Measurements from ENCODE around the gene KLK4. TPM values are rescaled to one million over a fixed set of nuclear protein-coding genes. Genes with fewer than 3 reads are reported as not detected.

The KLK4 gene
- total and polyA plus RNA-seq, 2 donors, result not detected

DNA sequence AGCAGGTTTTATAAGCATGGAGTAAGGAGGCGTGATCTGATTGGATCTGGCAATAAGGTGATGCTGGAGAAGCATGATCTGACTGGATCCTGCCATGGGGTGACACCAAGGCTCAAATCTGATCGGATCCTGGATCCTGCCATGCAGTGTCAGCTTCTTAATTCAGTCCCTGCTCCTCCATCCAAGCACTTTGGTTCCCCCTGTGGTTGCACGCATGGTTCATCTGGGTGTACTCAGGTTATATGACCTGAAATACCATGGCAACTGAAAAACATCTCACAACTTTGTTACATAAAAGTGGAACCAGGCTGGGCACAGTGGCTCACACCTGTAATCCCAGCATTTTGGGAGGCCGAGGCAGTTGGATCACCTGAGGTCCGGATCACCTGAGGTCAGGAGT is 17.6 kb upstream of the KLK4 start:
- 79% methylated on average over 5 of the region's 5 CpGs for WGBS
- no peak overlapping the region for H3K27ac ChIP-seq (ENCODE audit: low read depth)
- H3K36me3 ChIP-seq (ENCODE audit: insufficient read depth), result no peaks in the 10 kb centered on the region
- no peaks in the 10 kb centered on the region for H3K4me1 ChIP-seq (ENCODE audit: insufficient read depth)
- no peak for DNase-seq (ENCODE audit: extremely low spot score)
- H3K4me3 ChIP-seq (ENCODE audit: low read depth, low read length), result no peak overlapping the region

DNA sequence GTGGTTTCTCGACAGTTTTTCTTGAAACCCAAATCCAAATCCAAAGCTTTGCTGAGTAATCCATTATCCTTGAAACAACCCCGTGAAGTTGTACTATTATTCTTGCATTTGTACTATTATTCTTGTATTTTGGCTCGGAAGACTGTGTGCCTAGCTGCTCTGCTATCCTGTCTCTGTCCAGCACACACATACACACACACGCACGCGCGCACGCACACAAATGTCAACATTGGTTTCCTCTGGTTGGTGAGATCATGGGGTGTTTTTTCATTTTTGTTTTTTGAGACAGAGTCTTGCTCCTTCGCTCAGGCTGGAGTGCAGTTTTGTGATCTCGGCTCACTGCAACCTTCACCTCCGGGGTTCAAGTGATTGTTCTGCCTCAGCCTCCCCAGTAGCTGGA is 14.9 kb upstream of the KLK4 start:
- WGBS, result 81% methylated on average over 11 of the region's 11 CpGs

DNA sequence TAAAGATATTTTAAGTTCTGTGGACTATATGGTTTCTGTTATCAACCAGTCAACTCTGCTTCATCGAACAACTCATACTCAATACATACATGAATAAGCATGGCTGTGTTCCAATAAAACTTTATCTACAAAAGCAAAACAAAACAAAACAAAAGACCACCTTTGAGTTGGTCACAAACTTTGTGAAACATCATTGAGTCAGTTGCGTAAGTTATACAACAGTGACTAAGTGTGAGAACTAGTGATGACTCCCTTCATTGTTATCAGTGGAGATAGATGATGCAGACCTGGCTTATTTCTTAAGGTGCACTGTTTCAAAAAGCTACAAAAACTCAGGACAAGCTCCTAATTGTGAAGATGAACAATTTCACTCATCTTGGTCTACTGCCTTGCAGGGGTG is 14.5 kb upstream of the KLK4 start:
- Histone ChIP-seq H3K4me1 (ENCODE audit: insufficient read depth) (no peaks in the 10 kb centered on the region), H3K36me3 (ENCODE audit: insufficient read depth) (no peaks in the 10 kb centered on the region), H3K27ac (ENCODE audit: low read depth) (no peak overlapping the region), H3K4me3 (ENCODE audit: low read depth, low read length) (no peak overlapping the region)
- DNase-seq (ENCODE audit: extremely low spot score), result no peak
- 73% methylated on average over 2 of the region's 2 CpGs for WGBS

More for the DNA sequence above, 14.9 kb upstream of the KLK4 start:
- H3K4me3 ChIP-seq (ENCODE audit: low read depth, low read length), result no peak overlapping the region
- H3K36me3 ChIP-seq (ENCODE audit: insufficient read depth), result no peaks in the 10 kb centered on the region
- H3K27ac ChIP-seq (ENCODE audit: low read depth), result no peak overlapping the region
- H3K4me1 ChIP-seq (ENCODE audit: insufficient read depth), result no peaks in the 10 kb centered on the region
- no peak for DNase-seq (ENCODE audit: extremely low spot score)

DNA sequence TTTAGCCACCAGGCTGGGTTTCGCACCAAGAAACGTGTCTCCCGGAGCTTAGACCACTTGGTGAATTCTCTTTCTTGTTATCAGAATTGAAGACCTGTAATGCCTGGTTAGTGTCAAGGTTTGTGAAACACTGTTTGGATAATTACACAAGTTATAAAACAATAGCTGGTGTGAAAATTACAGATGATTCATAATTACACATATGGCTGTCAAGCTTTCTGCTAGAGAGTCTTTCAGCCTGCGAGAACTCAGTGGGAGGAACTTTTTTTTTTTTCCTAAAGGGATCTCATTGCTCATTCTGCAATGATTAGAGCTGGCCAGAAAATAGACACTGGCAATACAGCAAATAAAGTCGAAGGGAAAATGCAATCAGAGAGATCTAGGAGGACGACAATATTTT is 13.4 kb upstream of the KLK4 start:
- no peaks in the 10 kb centered on the region for H3K36me3 ChIP-seq (ENCODE audit: insufficient read depth)
- no peak overlapping the region for H3K4me3 ChIP-seq (ENCODE audit: low read depth, low read length)
- no peak for DNase-seq (ENCODE audit: extremely low spot score)
- H3K27ac ChIP-seq (ENCODE audit: low read depth), result no peak overlapping the region
- WGBS, result 64% methylated on average over 6 of the region's 6 CpGs
- H3K4me1 ChIP-seq (ENCODE audit: insufficient read depth), result no peaks in the 10 kb centered on the region

DNA sequence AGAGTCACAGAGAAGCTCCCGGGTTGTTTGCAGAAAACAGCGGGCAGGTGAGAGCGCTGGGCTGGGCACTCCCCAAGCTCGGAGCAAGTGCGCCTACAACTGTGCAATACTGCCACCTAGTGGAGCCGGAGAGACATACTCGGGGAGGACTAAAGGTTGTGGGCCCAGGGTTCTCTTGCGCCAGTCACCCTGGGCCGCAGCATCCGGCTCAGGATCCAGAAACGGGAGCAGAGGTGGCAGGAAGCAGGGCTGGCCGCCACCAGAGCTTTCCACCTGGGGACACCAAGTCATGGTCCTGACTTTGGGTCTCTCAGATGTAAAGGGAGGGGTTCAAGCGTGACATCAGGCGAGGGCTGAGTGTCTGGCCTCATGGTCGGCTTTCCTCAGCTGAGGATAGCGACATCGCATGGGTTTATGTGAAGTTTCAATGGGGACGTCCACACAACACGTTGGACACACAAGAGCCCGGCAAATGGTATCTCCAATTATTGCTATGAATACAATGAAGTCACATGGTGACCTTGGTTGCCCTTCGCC is 11.2 kb upstream of the KLK4 start:
- Histone ChIP-seq H3K36me3 (ENCODE audit: insufficient read depth) (no peaks in the 10 kb centered on the region), H3K27ac (ENCODE audit: low read depth) (no peak overlapping the region), H3K4me3 (ENCODE audit: low read depth, low read length) (no peak overlapping the region), H3K4me1 (ENCODE audit: insufficient read depth) (no peaks in the 10 kb centered on the region)
- 29% methylated on average over 21 of the region's 21 CpGs for WGBS
- peak; percentile 31 for DNase-seq (ENCODE audit: extremely low spot score)

DNA sequence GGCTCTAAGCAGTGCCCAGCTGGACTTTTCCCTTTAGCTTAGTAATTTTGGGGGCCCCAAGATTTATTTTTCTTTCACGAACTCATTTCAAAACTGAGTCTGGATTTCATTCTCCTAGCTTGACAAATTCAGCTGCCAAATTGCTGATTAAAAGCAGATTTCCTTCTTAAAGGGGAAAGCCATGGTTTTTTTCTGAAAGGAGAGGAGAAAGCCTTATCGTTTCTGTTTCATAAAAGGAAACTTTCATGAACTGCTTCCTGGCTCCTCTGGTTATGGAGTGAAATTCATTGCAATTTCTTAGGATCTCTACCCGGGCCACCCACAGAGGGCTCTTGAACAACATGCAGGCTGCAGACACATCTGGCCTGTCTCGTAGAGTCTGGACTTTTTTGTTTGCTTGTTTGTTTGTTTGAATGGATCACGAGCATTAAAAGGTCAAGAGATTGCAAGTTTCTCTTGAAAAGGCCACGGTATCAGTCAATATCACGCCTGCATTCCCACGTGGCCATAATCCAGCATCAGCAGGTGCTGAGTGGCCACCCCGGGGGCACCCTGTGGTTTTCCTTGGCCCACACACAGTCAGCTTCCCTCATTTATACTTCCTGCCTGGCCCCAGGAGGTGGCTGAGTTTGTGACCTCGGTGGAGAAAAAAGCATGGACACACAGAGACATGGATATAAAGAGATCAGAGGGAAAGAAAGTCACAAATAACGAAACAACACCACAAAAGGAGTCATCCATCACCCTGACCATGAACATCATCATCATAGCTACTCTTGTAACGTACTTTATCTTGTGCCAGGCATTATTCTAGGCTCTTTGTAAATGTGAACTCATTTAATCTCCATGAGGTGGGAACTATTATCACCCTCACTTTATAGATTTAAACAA is 10.5 kb upstream of the KLK4 start:
- no peak for DNase-seq (ENCODE audit: extremely low spot score)
- no peak overlapping the region for H3K4me3 ChIP-seq (ENCODE audit: low read depth, low read length)
- H3K4me1 ChIP-seq (ENCODE audit: insufficient read depth), result no peaks in the 10 kb centered on the region
- no peaks in the 10 kb centered on the region for H3K36me3 ChIP-seq (ENCODE audit: insufficient read depth)
- no peak overlapping the region for H3K27ac ChIP-seq (ENCODE audit: low read depth)
- 3% methylated on average over 12 of the region's 12 CpGs for WGBS

DNA sequence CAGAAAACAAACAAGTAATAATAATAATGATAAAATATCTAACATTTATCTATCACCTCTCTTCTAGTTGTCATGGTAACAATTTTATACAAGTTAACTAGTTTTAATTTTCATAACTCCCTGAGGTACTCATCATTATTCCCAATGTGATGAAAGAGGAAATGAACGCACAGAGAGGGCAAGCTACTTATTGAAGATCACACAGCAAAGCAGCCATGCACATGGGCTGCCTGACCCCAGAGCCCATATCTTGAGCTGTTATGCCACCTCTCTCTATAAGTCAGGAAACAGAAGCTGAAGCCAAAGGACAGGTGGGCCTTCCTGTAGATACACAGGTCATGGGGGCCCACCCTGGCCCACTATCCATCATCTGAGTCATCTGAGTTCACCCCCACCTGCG is 4.9 kb upstream of the KLK4 start:
- no peaks in the 10 kb centered on the region for H3K36me3 ChIP-seq (ENCODE audit: insufficient read depth)
- H3K27ac ChIP-seq (ENCODE audit: low read depth), result no peak overlapping the region
- no peak for DNase-seq (ENCODE audit: extremely low spot score)
- no peak overlapping the region for H3K4me3 ChIP-seq (ENCODE audit: low read depth, low read length)
- 81% methylated on average over 2 of the region's 2 CpGs for WGBS
- no peaks in the 10 kb centered on the region for H3K4me1 ChIP-seq (ENCODE audit: insufficient read depth)

DNA sequence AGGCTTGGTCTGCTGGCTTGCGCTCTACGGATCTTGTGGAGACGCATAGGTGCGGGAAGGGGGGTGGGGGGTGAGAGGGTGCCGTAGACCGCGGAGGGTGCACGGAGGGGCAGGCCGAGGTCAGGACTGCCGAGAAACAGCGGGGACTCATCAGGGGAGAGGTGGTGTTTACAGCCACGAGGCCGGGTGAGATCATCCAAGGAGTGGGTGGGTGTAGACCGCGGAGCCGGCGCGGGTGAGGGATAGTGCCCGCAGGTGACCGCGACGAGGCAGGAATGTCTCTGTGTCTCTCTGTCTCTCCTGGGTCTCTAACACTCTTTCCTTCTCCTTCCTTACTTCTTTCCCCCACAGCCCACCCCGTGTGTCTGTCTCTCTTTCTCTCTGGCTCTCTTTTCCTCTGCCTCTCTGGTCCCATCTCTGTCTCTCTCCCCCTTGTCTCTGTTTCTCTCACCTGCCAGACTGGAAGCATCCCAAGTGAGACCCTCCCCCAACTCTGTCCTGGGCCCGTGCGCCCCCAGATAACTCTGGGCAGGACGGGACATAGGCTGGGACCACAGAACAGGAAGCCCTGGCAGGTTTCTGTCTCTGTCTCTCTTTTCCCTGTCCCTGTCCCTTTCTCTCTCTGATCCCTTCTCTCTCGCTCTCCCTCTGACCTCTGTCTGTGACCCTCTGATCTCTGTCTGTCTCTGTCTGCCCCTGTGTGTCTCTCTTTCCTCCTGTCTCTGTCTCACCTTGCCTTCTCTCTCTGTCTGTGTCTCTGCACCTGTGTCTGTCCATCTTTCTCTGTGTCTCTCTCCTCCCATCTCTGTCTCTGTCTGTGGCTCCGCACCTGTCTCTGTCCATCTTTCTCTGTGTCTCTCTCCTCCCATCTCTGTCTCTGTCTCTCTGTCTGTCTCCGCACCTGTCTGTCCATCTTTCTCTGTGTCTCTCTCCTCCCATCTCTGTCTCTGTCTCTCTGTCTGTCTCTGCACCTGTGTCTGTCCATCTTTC is 1.8 kb upstream of the KLK4 start:
- Histone ChIP-seq H3K4me1 (ENCODE audit: insufficient read depth) (no peaks in the 10 kb centered on the region), H3K4me3 (ENCODE audit: low read depth, low read length) (no peak overlapping the region), H3K36me3 (ENCODE audit: insufficient read depth) (no peaks in the 10 kb centered on the region), H3K27ac (ENCODE audit: low read depth) (no peak overlapping the region)
- DNase-seq (ENCODE audit: extremely low spot score), result no peak
- WGBS, result 9% methylated on average over 29 of the region's 29 CpGs

DNA sequence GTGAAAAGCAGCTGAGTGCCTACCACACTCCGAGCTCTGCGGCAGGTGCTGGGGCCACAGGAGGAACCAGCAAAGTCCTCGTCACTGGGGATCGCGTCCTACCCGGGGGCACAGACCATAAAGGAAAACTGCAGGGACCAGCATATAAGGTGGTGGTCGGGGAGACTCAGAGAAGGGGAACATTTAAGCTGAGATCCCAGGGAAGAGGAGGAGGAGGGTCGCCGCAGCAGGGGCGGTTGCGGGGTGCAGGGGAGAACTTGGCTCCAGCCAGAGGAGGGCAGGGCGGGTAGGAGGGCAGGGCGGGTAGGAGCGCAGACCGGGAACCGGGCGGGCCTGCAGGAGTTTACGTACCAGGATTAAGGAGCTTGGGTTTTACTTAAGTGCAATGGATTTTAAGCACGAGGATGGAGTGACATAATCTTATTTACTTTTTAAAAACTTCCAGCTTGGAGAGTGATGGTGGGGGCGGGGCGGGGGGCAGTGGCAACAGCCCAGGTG is 956 bp upstream of the KLK4 start:
- Histone ChIP-seq H3K36me3 (ENCODE audit: insufficient read depth) (no peaks in the 10 kb centered on the region), H3K4me1 (ENCODE audit: insufficient read depth) (no peaks in the 10 kb centered on the region), H3K27ac (ENCODE audit: low read depth) (no peak overlapping the region), H3K4me3 (ENCODE audit: low read depth, low read length) (no peak overlapping the region)
- 14% methylated on average over 21 of the region's 21 CpGs for WGBS
- no peak for DNase-seq (ENCODE audit: extremely low spot score)

DNA sequence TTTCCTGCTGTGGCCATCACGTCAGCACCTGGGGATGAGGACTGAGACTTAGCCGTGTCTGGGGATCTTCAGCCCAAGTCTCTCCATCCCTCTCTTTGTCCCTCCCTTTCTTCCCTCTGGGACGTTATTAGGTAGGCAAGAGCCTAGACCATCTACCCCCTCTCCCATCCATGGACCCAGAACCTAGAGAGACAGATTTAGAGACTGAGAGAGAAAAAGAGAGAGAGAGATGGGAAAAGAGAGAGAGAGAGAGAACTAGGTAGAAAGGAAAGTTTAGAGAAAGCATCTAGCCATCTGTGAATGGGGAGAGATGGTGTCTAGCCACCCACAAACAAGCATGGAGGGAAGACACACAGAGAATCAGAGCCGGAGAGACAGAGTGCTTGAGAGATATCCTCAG is 473 bp downstream of the KLK4 start:
- Histone ChIP-seq H3K4me3 (ENCODE audit: low read depth, low read length) (no peak overlapping the region), H3K4me1 (ENCODE audit: insufficient read depth) (no peaks in the 10 kb centered on the region), H3K36me3 (ENCODE audit: insufficient read depth) (no peaks in the 10 kb centered on the region), H3K27ac (ENCODE audit: low read depth) (no peak overlapping the region)
- 62% methylated on average over 4 of the region's 4 CpGs for WGBS
- no peak for DNase-seq (ENCODE audit: extremely low spot score)

DNA sequence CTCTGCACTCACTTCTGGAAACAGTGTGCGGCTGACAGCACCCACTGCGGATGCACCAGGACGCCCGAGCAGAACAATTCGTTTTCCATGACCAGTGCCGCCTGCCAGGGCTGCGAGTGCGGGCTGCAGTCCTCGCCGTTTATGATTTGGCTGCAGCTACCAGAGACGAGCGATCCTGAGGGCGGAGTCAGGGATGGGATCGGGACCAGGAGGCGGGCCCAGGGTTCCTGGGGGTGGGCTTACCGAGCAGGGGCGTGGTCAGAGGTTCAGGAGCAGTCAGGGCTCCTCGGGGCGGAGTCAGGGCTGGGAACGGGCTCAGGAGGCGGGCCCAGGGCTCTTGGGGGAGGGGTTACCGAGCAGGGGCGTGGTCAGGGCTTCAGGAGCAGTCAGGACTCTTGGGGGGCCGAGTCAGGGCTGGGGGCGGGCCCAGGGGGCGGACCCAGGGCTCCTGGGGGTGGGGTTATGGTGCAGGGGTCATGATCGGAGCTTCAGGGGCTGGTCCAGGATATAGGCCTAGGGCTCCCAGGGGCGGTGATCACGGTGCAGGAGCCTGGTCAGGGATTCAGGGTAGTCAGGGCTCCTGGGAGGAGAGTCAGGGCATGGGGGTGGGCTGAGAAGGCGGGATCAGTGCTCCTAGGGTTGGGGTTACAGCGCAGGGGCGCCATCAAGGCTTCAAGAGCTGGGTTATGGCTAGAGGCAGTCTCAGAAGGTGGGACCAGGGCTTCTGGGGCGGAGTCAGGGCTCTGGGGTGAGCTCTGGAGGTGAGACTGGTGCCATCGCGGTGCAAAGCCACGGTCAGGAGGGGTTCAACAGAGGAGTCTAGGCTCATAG is 1.7 kb downstream of the KLK4 start:
- Histone ChIP-seq H3K36me3 (ENCODE audit: insufficient read depth) (no peaks in the 10 kb centered on the region), H3K4me1 (ENCODE audit: insufficient read depth) (no peaks in the 10 kb centered on the region), H3K4me3 (ENCODE audit: low read depth, low read length) (no peak overlapping the region), H3K27ac (ENCODE audit: low read depth) (no peak overlapping the region)
- 3% methylated on average over 36 of the region's 36 CpGs for WGBS
- DNase-seq (ENCODE audit: extremely low spot score), result no peak

DNA sequence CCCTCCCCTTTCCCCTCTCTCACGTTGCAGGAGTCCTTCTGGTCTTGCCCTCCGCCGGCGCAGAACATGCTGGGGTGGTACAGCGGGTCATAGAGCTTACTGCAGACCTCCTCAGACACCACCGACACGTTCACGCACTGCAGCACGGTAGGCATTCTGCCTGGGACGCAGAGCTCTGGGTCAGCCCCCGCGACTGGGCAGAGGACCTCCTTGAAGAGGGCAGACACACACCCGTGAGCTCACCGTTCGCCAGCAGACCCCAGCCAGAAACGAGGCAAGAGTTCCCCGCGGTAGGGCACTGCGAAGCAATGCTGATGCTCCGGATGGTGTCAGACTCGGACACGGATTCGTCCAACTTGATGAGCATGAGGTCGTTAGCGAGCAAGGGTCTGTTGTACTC is 2.9 kb downstream of the KLK4 start:
- H3K36me3 ChIP-seq (ENCODE audit: insufficient read depth), result no peaks in the 10 kb centered on the region
- no peak overlapping the region for H3K4me3 ChIP-seq (ENCODE audit: low read depth, low read length)
- H3K4me1 ChIP-seq (ENCODE audit: insufficient read depth), result no peaks in the 10 kb centered on the region
- H3K27ac ChIP-seq (ENCODE audit: low read depth), result no peak overlapping the region
- no peak for DNase-seq (ENCODE audit: extremely low spot score)
- WGBS, result 60% methylated on average over 25 of the region's 25 CpGs

DNA sequence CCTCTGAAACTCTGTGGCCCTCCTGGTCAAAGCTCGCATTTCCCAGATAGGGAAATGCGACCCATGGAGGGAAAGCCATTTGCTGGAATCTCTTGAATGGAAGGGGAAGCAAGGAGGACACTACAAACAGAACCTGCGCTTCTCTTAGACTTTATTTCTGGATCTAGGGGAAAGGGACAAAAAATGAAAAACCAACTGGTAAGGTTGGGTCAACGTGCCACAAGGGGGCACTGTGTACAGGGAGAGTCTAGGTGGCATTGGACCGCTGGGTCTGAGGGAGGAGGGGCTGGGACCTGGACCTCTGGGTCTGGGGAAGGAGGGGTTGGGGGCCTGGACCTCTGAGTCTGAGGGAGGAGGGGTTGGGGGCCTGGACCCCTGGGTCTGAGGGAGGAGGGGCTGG is 5.0 kb downstream of the KLK4 start:
- 17% methylated on average over 5 of the region's 5 CpGs for WGBS
- no peaks in the 10 kb centered on the region for H3K36me3 ChIP-seq (ENCODE audit: insufficient read depth)
- no peak overlapping the region for H3K27ac ChIP-seq (ENCODE audit: low read depth)
- DNase-seq (ENCODE audit: extremely low spot score), result no peak
- H3K4me3 ChIP-seq (ENCODE audit: low read depth, low read length), result no peak overlapping the region
- H3K4me1 ChIP-seq (ENCODE audit: insufficient read depth), result no peaks in the 10 kb centered on the region
